ENCODE measurements around the gene KCNH8.
"Not testable (repeated sequence)": the region's sequence is repeated elsewhere in the genome, so short reads cannot be mapped to it uniquely, and the experiment has no call there.

Gene KCNH8

DNA sequence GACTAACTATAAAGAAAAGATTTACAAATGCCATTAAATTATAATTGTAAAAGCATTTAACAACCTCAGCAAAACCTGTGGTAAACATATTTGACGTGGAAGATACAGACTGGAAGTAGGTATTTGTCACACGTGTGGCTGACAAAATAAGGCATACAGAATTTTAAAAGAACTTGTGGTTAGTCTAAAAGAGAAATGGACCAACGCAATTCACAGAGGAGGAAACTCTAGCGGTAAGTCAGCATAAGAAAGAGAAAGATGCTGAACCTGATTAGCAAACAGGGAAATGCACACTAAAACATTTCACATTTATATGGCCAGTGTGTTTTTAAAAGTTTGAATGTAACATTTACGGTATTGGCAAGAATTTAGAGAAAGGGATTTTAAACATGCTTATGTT, 35.3 kb downstream of the KCNH8 start:
- no peak for DNase-seq

DNA sequence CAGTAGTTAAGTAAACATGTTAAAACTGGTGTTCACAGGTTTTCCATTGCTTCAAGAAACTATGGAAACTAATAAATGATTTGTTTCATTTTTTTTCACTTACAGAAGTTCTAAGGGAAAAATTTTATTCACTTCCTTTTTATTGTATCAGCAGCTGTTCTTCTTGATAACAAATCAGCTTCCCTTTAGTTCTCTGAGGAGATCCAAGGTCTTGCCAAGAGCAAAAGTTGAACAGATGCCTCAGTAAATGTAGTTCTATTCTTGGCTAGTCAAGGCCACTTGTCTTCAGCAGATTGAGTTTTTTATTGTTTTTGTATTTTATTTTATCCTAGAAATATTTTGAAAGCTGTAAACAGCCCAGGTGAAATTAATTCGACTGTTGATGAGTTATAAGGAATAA, 41.8 kb downstream of the KCNH8 start:
- DNase-seq: no peak

- no peak for DNase-seq
These were observed 42.3 kb downstream of the KCNH8 start for GRCh38 chr3:19190602-19191001.

DNA sequence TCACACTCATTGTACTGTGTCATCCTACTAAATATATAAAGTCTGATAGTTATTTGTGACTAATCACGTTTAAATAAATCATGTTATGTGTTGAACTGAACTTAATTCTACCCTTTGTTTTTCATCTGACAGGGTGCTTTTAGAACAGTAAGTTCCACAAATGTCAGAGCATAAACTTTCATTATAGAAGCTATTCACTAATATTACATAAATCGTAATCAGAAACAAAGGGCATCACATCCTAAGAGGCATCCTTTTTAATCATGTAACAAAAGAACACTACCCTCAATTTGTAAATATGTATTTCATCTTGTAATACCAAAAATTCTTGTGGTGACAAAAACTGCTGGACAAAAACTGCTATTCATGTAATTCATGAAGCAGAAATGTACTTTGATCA, 50.8 kb downstream of the KCNH8 start:
- no peak for DNase-seq

GRCh38 chr3:19202303-19202702, 54.0 kb downstream of the KCNH8 start:
- DNase-seq: no peak

DNA sequence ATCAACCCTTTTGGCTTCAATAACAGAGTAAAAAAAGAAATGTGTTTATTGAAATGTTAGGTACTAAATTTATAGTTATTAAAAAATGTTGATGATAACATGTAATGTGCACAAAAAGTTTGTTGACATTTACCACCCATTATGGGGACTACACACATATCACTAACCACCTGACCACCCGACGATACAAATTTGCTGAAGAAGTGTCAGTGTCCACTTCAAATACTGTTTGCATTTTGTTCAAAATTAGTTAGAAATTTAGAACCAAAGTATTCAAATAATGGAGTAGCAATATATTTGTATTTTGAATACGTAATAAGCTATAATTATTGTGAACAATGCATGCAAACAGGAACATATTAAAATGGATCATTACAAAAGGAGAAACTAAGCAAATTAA, 54.4 kb downstream of the KCNH8 start:
- no peak for DNase-seq

GRCh38 chr3:19206540-19206939, 58.2 kb downstream of the KCNH8 start:
- no peak for DNase-seq

GRCh38 chr3:19213603-19214220, 65.4 kb downstream of the KCNH8 start:
- no peak for DNase-seq

DNA sequence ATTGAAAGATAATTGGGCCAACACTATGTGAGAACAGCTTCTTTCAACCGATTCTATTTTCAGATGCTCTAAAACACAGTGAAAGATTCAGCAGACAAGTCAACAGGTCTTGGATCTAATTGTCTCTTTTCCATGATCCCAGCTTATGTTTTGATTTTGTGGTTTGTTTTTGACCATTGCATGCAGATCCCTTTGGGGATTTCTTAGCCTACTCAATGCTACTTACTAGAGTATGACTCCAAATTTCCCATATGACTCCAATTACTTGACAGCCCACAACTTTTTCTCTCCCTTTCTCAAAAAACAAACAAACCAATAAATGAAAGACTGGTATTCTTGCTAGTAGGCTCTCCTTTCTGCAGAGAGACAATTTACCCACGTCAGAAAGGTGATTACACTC, 67.1 kb downstream of the KCNH8 start:
- DNase-seq: no peak

GRCh38 chr3:19216669-19217337, 68.5 kb downstream of the KCNH8 start:
- no peak for DNase-seq

DNA sequence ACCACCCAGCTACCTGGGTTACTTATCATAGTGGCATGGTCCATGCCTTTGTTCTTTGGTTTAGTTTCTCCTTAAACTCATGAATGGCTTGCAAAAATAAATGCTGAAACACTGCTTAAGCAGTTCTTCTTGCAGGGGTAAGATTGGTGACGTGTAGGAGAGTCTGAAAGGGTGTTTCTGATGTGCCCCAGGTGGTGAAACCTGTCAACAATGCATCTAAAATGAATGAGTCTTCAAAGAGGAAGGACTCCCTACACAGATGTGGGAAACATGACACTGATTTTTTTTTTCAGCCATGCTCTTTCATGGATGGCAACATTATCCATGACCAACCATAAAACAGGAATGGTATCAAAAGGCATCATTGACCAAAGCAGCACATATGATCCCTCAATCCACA, 72.0 kb downstream of the KCNH8 start:
- no peak for DNase-seq

GRCh38 chr3:19221081-19221480, 72.8 kb downstream of the KCNH8 start:
- DNase-seq: no peak

GRCh38 chr3:19226479-19226878, 78.2 kb downstream of the KCNH8 start:
- no peak for DNase-seq

DNA sequence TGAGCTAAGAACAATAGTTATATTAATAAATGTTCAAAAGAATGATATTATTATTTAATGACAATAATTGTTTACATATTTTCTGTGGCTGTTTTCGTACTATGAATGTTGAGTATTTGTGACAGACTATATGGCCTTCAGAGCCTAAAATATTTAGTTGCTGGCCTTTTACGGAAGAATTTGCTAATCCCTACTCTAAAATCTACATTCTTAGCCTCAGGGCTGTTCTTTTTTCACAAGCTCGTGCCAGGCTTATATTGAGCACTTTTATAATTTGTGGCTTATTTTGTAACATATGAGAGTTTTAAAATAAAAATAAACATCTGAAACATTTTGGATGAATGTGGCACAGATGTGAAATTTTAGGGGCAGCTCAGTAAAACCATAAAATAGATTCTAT, 79.9 kb downstream of the KCNH8 start:
- no peak for DNase-seq

DNA sequence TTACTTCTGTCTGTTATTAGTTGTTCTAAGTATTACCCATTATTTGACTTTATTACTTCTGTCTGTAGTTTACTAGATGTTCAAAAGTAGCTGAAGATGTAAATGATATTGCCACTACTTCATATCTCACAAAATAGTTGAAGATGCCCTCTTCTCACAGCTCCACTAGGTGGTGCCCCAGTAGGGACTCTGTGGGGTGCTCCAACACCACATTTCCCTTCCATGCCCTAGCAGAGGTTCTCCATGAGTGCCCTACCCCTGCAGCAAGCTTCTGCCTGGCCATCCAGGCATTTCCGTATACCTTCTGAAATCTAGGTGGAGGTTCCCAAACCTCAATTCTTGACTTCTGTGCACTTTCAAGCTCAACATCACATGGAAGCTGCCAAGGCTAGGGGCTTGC, 80.8 kb downstream of the KCNH8 start:
- DNase-seq: no peak

GRCh38 chr3:19229881-19230280, 81.6 kb downstream of the KCNH8 start:
- not testable (repeated sequence) for DNase-seq

GRCh38 chr3:19231792-19232461, 83.6 kb downstream of the KCNH8 start:
- no peak for DNase-seq

- no peak for DNase-seq
These were observed 84.3 kb downstream of the KCNH8 start for GRCh38 chr3:19232566-19232965.

GRCh38 chr3:19233882-19234784, 85.8 kb downstream of the KCNH8 start:
- DNase-seq: not testable (repeated sequence)

- no peak for DNase-seq
These were observed 99.8 kb downstream of the KCNH8 start for GRCh38 chr3:19248143-19248542.

GRCh38 chr3:19248767-19249166, 100.5 kb downstream of the KCNH8 start:
- no peak for DNase-seq

DNA sequence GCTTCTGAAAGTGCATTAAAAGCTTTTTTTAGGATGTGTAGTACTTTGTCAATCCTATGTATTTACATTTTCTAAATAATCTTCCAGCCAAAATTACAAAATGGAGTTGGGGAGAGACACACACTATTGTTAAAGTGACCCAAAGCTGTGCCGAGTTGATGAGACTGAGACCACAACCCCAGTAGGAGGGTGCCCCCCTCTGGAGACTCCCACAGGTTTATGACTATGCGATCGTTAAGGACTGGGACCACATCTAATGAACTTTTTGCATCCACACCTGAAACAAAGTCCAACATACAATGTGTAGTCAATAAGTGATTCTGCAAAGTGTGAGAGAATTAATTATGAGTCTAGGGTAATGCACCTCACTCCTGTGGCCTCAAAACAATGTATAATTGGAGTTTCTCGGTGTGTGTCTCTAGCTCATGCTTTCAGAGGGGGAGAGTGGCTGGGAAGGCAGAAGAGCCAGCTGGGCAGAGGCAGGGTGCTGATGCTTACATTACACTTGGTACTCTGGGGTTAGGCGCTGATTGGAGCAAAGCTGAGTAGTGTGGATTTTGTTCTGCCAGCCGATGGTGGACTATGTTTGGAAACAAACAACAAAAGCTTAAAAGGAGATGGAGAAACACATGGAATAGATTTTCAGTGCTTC, 102.8 kb downstream of the KCNH8 start:
- DNase-seq: no peak

GRCh38 chr3:19254189-19254588, 105.9 kb downstream of the KCNH8 start:
- no peak for DNase-seq

Measured in central memory CD4-positive, alpha-beta T cell (primary cell).